ENCODE measurements around the gene CRYAA.

Gene CRYAA

DNA sequence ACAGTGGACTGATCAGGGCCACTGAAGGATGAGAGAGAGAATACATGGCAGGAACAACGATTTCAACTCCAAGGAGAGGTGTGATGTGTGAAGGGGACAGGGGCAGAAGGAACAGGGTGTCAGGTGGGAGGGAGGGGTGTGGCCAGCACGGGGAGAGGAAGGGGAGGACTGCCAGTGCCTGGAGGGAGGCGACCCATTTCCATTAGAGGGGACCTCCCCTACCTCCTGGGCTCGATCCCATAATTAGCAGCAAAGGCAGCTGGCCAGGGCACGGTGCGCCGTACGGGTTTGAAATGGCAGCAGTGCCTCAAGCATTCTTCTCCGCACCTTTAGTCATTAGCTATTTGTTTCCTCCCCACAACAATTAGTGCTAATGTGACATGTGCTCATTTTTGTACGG, 22.7 kb downstream of the CRYAA start:
- Mint-ChIP-seq H3K4me3 (no peak overlapping the region), H3K27me3 (peaks cover 9% of the 10 kb centered on the region), H3K4me1 (peaks cover 21% of the 10 kb centered on the region), H3K27ac (no peak overlapping the region), H3K9me3 (no peaks in the 10 kb centered on the region)
- DNase-seq: no peak
- ATAC-seq: no peak

DNA sequence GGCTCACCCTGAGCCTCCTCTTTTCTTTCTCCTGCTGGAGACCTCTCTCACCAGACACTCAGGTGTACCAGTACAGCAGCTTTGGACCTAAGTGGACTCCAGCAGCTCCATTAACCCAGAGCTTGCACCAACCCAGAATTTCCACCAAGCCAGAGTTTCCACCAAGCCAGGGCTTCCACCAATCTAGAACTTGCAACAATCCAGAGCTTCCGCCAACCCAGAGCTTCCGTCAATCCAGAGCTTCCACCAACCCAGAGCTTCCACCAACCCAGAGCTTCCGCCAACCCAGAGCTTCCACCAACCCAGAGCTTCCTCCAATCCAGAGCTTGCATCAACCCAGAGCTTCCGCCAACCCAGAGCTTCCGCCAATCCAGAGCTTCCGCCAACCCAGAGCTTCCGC, 23.2 kb downstream of the CRYAA start:
- no peak overlapping the region for H3K27ac Mint-ChIP-seq
- H3K4me1 Mint-ChIP-seq: peaks cover 25% of the 10 kb centered on the region
- ATAC-seq: no peak
- peaks cover 9% of the 10 kb centered on the region for H3K27me3 Mint-ChIP-seq
- no peak overlapping the region for H3K4me3 Mint-ChIP-seq
- H3K9me3 Mint-ChIP-seq: no peaks in the 10 kb centered on the region
- DNase-seq: no peak

DNA sequence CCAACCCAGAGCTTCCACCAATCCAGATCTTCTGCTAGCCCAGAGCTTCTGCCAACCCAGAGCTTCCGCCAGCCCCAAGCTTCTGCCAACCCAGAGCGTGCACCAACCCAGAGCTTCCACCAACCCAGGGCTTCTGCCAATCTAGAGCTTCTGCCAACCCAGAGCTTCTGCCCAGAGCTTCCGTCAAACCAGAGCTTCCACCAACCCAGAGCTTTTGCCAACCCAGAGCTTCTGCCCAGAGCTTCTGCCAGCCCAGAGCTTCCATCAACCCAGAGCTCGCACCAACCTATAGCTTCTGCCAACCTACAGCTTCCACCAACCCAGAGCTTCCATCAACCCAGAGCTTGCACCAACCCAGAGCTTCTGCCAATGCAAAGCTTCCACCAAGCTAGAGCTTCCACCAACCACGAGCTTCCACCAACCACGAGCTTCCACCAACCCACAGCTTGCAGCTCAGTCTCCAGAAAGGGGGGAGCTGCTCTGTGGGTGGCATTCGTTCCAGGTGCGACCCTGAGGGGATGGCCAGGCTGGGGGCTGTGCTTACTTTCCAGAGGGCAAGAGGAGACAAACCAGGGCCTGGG, 23.8 kb downstream of the CRYAA start:
- no peak for DNase-seq

DNA sequence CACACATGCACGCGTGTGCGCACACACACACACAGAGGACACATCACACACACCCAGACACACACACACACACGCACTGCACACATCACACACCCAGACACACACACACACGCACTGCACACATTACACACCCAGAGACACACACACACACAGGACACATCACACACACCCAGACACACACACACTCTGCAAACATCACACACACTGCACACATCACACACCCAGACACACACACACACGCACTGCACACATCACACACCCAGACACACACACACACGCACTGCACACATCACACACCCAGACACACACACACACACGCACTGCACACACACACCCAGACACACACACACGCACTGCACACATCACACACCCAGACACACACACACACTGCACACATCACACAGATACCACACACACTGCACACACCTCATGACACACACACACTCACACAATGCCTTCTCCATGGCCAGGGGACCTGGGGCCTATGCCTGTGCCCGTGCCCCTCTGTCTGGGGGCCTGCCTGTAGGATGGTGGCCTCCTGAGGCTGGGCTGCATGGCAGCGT, 24.4 kb downstream of the CRYAA start:
- no peak for ATAC-seq
- Mint-ChIP-seq H3K4me1 (peaks cover 29% of the 10 kb centered on the region), H3K9me3 (peaks cover 1% of the 10 kb centered on the region in 2 donors), H3K27ac (no peak overlapping the region), H3K4me3 (no peak overlapping the region), H3K27me3 (peaks cover 9% of the 10 kb centered on the region)
- no peak for DNase-seq

More for the DNA sequence above, 23.8 kb downstream of the CRYAA start:
- peaks cover 9% of the 10 kb centered on the region for H3K27me3 Mint-ChIP-seq
- ATAC-seq: no peak
- peaks cover 31% of the 10 kb centered on the region for H3K4me1 Mint-ChIP-seq
- no peak overlapping the region for H3K4me3 Mint-ChIP-seq
- H3K27ac Mint-ChIP-seq: no peak overlapping the region
- no peaks in the 10 kb centered on the region for H3K9me3 Mint-ChIP-seq

DNA sequence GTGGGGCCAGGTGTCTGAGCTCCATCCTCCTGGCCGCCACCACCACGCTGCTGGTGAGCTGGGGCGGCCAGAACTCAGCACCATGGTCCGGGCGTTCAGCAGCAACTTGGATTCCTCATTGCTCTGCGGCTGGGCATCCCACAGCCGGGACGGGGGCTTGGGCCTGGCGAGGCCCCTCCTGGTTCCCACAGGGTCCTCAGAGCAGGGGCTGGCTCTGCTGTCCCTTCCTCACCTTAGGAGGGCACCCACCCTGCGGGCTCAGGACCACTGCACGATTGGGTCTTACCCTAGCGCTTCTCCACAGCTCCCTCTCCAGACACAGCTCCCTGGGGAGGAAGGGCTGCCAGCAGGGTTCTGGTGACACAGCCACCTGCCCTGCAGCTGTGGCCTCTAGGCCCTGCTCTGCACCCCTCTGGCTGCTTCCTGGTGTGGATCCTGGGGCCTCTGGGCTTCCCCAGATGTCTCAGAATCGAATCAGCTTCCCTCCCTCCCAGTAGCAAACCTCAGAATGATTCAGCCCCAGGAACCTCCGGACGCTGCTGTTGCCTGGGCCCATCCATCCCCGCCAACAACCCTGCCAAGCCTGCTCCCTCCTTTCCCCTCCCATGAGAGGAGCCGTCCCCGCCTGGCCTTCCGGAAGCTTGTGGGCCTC, 25.0 kb downstream of the CRYAA start:
- ATAC-seq (peak; percentile 52), DNase-seq (no peak)
- H3K27ac Mint-ChIP-seq: no peak overlapping the region
- H3K27me3 Mint-ChIP-seq: peaks cover 9% of the 10 kb centered on the region
- H3K4me3 Mint-ChIP-seq: no peak overlapping the region
- H3K9me3 Mint-ChIP-seq: peaks cover 7% of the 10 kb centered on the region in 2 donors
- H3K4me1 Mint-ChIP-seq: peaks cover 23% of the 10 kb centered on the region

DNA sequence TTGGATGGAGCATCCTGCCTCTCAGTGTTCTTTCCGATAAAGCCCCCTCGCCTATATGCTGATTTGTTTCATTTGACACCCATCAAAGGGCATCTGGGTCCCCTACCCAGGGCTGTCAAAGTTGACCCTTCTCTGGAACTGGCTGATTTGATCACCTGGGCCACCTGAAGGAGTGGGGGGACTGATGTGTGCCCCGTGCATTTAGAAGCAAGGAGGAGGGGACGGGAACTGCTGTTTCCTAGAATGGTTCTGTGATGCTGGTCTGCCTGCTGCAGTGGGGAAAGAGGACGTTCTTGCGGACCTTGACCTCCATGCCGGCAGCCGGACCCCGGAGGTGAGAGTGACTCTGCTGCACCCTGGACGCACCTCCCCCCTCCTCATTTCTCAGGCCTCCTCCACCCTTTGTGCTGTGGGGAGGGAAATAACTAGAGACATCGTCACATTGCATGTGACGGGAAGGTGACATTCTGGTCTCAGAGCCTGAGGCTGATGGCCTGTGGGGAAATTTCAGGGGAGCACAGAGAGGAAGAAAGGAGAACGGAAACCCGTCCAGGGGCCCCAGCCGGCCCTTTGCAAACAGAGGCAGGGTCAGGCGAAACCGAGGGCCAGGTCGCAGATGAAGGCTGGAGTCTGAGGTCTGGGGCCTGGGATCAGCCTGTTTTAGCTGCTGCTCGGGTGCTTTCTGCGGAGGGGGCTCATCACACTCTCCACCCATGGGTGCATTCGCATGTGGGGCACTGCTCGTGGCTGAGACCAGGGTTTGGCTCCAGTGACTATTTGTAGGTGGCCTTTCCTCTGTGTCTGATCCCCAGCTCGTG, 25.7 kb downstream of the CRYAA start:
- H3K27me3 Mint-ChIP-seq: peaks cover 9% of the 10 kb centered on the region
- peaks cover 7 to 14% of the 10 kb centered on the region in 2 donors for H3K9me3 Mint-ChIP-seq
- peaks cover 20% of the 10 kb centered on the region for H3K4me1 Mint-ChIP-seq
- DNase-seq: no peak
- no peak overlapping the region for H3K4me3 Mint-ChIP-seq
- no peak for ATAC-seq
- H3K27ac Mint-ChIP-seq: no peak overlapping the region

- H3K4me3 Mint-ChIP-seq: no peak overlapping the region
- H3K27ac Mint-ChIP-seq: no peak overlapping the region
- peaks cover 9% of the 10 kb centered on the region for H3K27me3 Mint-ChIP-seq
- H3K9me3 Mint-ChIP-seq: peaks cover 7 to 15% of the 10 kb centered on the region in 2 donors
- peaks cover 20% of the 10 kb centered on the region for H3K4me1 Mint-ChIP-seq
- no peak for ATAC-seq
- DNase-seq: no peak
Measured at GRCh38 chr21:43195121-43196021, 26.6 kb downstream of the CRYAA start.

DNA sequence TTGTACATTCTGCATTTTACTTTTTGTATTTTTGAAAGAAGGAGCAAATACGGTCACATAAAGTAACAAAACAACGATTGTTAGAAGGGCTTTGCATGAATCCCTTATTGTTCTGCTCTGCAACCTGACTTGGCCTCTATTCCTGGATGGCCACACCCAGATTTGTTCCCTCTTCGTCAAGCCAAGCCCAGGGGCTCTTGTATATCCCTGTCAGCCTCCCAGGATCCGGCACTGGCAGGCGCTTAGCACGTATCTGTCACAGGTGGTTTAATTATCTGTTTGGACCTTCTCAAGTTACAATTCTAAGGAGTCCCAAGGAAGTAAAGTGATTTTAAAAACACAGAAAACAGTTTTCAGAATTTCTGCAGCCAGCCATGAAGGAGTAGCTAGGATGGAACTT, 28.0 kb downstream of the CRYAA start:
- Mint-ChIP-seq H3K27me3 (peaks cover 9% of the 10 kb centered on the region), H3K27ac (no peak overlapping the region), H3K9me3 (peaks cover 17 to 26% of the 10 kb centered on the region in 2 donors), H3K4me1 (peaks cover 20% of the 10 kb centered on the region), H3K4me3 (no peak overlapping the region)
- ATAC-seq: no peak
- DNase-seq: no peak

DNA sequence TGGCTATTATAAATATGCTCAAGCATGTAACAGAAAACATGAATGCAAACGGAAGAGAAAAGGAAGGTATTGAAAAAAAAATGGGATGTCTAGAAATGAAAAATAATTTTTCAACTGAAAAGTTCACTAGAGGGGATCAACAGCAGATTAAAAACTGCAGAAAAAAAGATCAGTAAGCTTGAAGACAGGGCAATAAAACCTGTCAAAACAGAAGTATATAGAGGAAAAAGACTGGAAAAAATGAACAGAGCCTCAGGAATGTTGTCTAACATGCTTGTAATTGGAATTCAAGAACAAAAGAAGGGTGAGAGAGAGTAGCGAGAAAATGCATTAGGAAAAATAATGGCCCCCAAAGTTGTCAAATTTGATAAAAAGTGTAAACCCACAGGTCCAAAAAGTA, 29.6 kb downstream of the CRYAA start:
- Mint-ChIP-seq H3K27me3 (peaks cover 9% of the 10 kb centered on the region), H3K4me3 (no peak overlapping the region), H3K27ac (no peak overlapping the region), H3K4me1 (peaks cover 20% of the 10 kb centered on the region), H3K9me3 (peaks cover 20 to 36% of the 10 kb centered on the region in 2 donors)
- ATAC-seq: no peak
- no peak for DNase-seq

- Mint-ChIP-seq H3K4me1 (peaks cover 13% of the 10 kb centered on the region), H3K27ac (no peak overlapping the region), H3K9me3 (peaks cover 20 to 43% of the 10 kb centered on the region in 2 donors), H3K27me3 (no peaks in the 10 kb centered on the region), H3K4me3 (no peak overlapping the region)
- DNase-seq (no peak), ATAC-seq (no peak)
Measured at GRCh38 chr21:43201491-43201890, 32.7 kb downstream of the CRYAA start.

DNA sequence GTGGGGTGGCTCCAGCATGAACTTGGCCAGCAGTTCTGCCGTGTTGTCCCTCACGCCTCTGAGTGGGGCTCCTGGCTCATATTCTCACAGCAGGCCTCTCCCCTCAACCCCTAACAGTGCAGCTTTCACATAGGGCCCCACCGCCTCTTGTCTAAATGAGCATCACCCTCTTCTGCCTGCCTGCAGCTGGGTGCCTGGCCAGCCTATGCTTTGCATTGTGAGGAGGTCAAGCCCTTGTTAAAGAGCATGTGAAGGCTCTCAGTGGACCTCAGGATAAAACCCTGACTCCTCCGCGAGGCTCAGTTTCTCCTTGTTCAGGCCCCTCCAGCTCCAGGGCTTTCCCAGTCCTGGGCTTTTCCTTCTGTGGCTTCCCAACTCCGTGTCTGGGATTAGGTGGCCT, 34.8 kb downstream of the CRYAA start:
- H3K4me1 Mint-ChIP-seq: no peaks in the 10 kb centered on the region
- H3K9me3 Mint-ChIP-seq: peaks cover 14 to 38% of the 10 kb centered on the region in 2 donors
- H3K4me3 Mint-ChIP-seq: no peak overlapping the region
- H3K27me3 Mint-ChIP-seq: peaks cover 10% of the 10 kb centered on the region
- no peak for ATAC-seq
- no peak for DNase-seq
- peak overlapping the region in 1 of 2 donors; percentile 66 for H3K27ac Mint-ChIP-seq

DNA sequence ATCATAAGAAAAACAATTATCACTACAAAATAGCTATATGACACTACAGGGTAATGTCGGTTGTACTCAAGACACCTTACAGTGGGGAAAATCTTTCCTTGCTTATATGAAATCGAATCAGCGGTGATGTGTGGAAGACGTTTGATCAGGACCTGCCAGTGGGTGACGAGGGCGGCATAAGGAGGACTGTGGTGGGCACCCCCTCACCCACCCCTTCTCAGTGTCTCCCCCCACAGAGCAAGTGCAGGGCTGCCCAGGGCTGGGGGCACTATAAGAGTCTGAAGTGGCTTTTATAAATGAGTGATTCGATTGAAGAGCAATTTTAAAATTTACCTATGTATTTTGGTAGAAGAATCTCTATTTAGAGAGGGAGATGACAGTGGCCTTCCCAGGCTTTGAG, 35.8 kb downstream of the CRYAA start:
- ATAC-seq (no peak), DNase-seq (no peak)
- Mint-ChIP-seq H3K4me1 (no peaks in the 10 kb centered on the region), H3K4me3 (no peak overlapping the region), H3K27ac (no peak overlapping the region), H3K9me3 (peaks cover 12 to 29% of the 10 kb centered on the region in 2 donors), H3K27me3 (peaks cover 17% of the 10 kb centered on the region)

DNA sequence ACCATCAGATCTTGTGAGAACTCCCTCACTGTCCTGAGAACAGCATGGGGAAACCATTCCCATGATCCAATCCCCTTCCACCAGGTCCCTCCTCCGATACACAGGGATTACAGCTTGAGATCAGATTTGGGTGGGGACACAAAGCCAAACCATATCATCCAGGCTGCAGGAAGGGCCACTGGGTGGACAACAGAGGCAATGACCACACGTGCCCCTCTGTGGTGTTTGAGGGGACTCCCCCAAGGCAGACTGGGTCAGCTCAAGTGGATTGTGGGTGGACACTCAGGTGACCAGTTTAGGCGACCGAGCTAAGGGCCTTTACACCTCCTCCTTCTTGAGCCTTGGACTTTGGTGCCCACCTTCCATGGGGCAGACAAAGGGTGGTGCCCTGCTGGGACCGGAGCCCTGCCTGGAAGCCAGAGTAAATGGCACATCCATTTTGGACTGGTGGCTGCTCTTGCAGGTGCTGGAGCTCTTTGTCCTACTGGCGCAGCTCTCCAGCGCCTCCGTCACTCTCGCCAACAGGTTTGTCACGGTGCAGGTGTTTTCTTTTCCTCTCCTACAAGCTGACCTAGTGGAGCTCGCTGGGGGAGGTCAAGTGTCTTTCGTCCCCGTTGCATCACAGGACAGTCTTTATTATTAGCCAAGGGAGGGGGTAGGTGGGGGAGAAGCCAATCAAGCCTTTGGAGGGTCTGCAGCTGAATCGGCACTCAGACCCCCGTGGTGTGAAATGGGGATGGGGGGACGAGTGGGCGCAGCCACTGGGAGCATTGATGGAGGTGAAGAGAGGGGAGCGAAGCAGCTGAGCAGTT, 37.6 kb downstream of the CRYAA start:
- Mint-ChIP-seq H3K27me3 (peaks cover 33% of the 10 kb centered on the region), H3K4me1 (no peaks in the 10 kb centered on the region), H3K27ac (peak overlapping the region in 1 of 2 donors; percentile 0), H3K9me3 (peaks cover 7 to 21% of the 10 kb centered on the region in 2 donors), H3K4me3 (no peak overlapping the region)
- DNase-seq (no peak), ATAC-seq (no peak)

DNA sequence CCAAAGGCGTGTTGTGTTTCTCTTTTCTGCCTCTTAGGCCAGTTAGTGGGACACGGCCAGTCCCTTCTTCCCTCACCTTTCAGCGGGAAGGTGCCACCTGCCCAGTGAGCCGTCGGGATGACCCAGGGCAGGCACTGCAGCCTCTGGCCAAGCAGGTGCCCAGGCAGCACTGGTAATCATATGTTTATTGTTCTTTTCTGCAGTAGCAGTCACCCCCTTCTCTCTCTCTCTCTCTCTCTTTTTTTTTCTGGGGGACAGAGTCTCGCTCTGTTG, 38.2 kb downstream of the CRYAA start:
- no peak for DNase-seq
- ATAC-seq: no peak
- Mint-ChIP-seq H3K27me3 (peaks cover 36% of the 10 kb centered on the region), H3K4me1 (no peaks in the 10 kb centered on the region), H3K4me3 (no peak overlapping the region), H3K9me3 (peaks cover 1 to 16% of the 10 kb centered on the region in 2 donors), H3K27ac (no peak overlapping the region)

Measured in stimulated activated naive CD8-positive, alpha-beta T cell treated with anti-CD3 and anti-CD28 coated beads, Interleukin-15, amount 100 ng/mL, for 72 hours (primary cell).